MM.1S (cell line): ENCODE data around the gene MIS12.

Source experiments
- DNase-seq: peaks from one replicate; pipeline ENCODE4 v3.0.0-alpha.2; 2015
- H2AFZ ChIP-seq: fragments of 300-600 bp; sonication (generic); 2 replicates; pipeline ENCODE4 v1.6.0; 2016; ENCODE audit warnings: antibody characterized with exemption, low read length
- H3F3A ChIP-seq: fragments of 300-600 bp; sonication (generic); 2 replicates; pipeline ENCODE4 v1.6.1; 2016; ENCODE audit warnings: mild to moderate bottlenecking, antibody characterized with exemption, low read length, moderate library complexity, mixed read lengths; ENCODE audit not compliant: insufficient read depth
- H3K27ac ChIP-seq: fragments of 300-600 bp; sonication (generic); 2 replicates; pipeline ENCODE4 v1.5.1; 2016; ENCODE audit warnings: mild to moderate bottlenecking, low read length
- H3K27me3 ChIP-seq: fragments of 300-600 bp; sonication (generic); replicated peaks from 2 replicates; pipeline ENCODE4 v1.6.0; 2016; ENCODE audit warnings: low read length; ENCODE audit not compliant: insufficient read depth
- H3K36me3 ChIP-seq: fragments of 300-600 bp; sonication (generic); replicated peaks from 2 replicates; pipeline ENCODE4 v1.6.1; 2016; ENCODE audit warnings: mild to moderate bottlenecking, low read length, mixed read lengths; ENCODE audit not compliant: insufficient read depth
- H3K4me1 ChIP-seq: fragments of 300-600 bp; sonication (generic); 2 replicates; pipeline ENCODE4 v1.6.1; 2016; ENCODE audit warnings: low read length, mixed read lengths
- H3K4me2 ChIP-seq: fragments of 300-600 bp; sonication (generic); 2 replicates; pipeline ENCODE4 v1.6.0; 2016; ENCODE audit warnings: low read depth, low read length
- H3K4me3 ChIP-seq: fragments of 300-600 bp; sonication (generic); 2 replicates; pipeline ENCODE4 v1.5.1; 2016; ENCODE audit warnings: low read length, mixed read lengths
- H3K79me2 ChIP-seq: fragments of 300-600 bp; sonication (generic); 2 replicates; pipeline ENCODE4 v1.6.1; 2016; ENCODE audit warnings: mixed run types, low read length, mixed read lengths
- H3K9ac ChIP-seq: fragments of 300-600 bp; sonication (generic); 2 replicates; pipeline ENCODE4 v1.6.1; 2016; ENCODE audit warnings: low read length, mixed read lengths
- H3K9me2 ChIP-seq: fragments of 300-600 bp; sonication (generic); replicated peaks from 2 replicates; pipeline ENCODE4 v1.6.1; 2016; ENCODE audit warnings: mild to moderate bottlenecking, low read length, mixed read lengths; ENCODE audit not compliant: insufficient read depth
- H3K9me3 ChIP-seq: fragments of 300-600 bp; sonication (generic); replicated peaks from 2 replicates; pipeline ENCODE4 v1.6.1; 2016; ENCODE audit warnings: mild to moderate bottlenecking, low read length, mixed read lengths; ENCODE audit not compliant: insufficient read depth
- H4K20me1 ChIP-seq: fragments of 300-600 bp; sonication (generic); 2 replicates; pipeline ENCODE4 v1.6.1; 2016; ENCODE audit warnings: mild to moderate bottlenecking, low read length, moderate library complexity, mixed read lengths; ENCODE audit not compliant: insufficient read depth
- CTCF ChIP-seq: fragments of 300-600 bp; sonication (generic); IDR thresholded peaks from 2 replicates; pipeline ENCODE4 v1.5.1; 2016; ENCODE audit warnings: antibody characterized with exemption, low read length, mixed read lengths
- EZH2 ChIP-seq: fragments of 300-600 bp; sonication (generic); optimal IDR thresholded peaks from 2 replicates; pipeline ENCODE3; 2017; ENCODE audit warnings: low read depth, mild to moderate bottlenecking, antibody characterized with exemption, low read length, mixed read lengths
- EZH2phosphoT487 ChIP-seq: fragments of 300-600 bp; sonication (generic); IDR thresholded peaks from 2 replicates; pipeline ENCODE4 v1.6.1; 2018; ENCODE audit warnings: antibody characterized with exemption, low read length

Gene MIS12

GRCh38 chr17:5530265-5531084, 44.1 kb downstream of the MIS12 start:
- no peak overlapping the region for H2AFZ ChIP-seq
- no peaks in the 10 kb centered on the region for H3K79me2 ChIP-seq
- no peak overlapping the region for H3K4me3 ChIP-seq
- no peaks in the 10 kb centered on the region for H4K20me1 ChIP-seq
- no peaks in the 10 kb centered on the region for H3K9me3 ChIP-seq
- no peak overlapping the region for H3K9ac ChIP-seq
- no peaks in the 10 kb centered on the region for H3K9me2 ChIP-seq
- TF ChIP-seq EZH2 (no peak), CTCF (no peak), EZH2phosphoT487 (no peak)
- H3K4me2 ChIP-seq: no peak overlapping the region
- peaks cover 2% of the 10 kb centered on the region; the same call in 1 of the 2 replicates for H3K4me1 ChIP-seq
- no peak for DNase-seq
- no peaks in the 10 kb centered on the region for H3K27me3 ChIP-seq
- no peaks in the 10 kb centered on the region for H3K36me3 ChIP-seq
- no peaks in the 10 kb centered on the region for H3F3A ChIP-seq
- H3K27ac ChIP-seq: no peak overlapping the region

- Histone ChIP-seq H3K4me1 (peaks cover 2% of the 10 kb centered on the region; the same call in 1 of the 2 replicates), H3K27me3 (no peaks in the 10 kb centered on the region), H3K9ac (no peak overlapping the region), H3F3A (no peaks in the 10 kb centered on the region), H3K79me2 (no peaks in the 10 kb centered on the region), H2AFZ (no peak overlapping the region), H4K20me1 (no peaks in the 10 kb centered on the region), H3K27ac (no peak overlapping the region), H3K4me2 (no peak overlapping the region), H3K9me3 (no peaks in the 10 kb centered on the region), H3K36me3 (no peaks in the 10 kb centered on the region), H3K9me2 (no peaks in the 10 kb centered on the region), H3K4me3 (no peak overlapping the region)
- no peak for DNase-seq
- no peak for TF ChIP-seq CTCF
- TF ChIP-seq EZH2: no peak
- TF ChIP-seq EZH2phosphoT487: no peak
Measured at GRCh38 chr17:5531085-5531418, 44.7 kb downstream of the MIS12 start.

GRCh38 chr17:5532581-5532980, 46.2 kb downstream of the MIS12 start:
- no peak for DNase-seq
- Histone ChIP-seq H3K4me3 (no peak overlapping the region), H3K36me3 (no peaks in the 10 kb centered on the region), H2AFZ (no peak overlapping the region), H3K4me1 (no peaks in the 10 kb centered on the region), H3K9ac (no peak overlapping the region), H3K4me2 (no peak overlapping the region), H3K27me3 (no peaks in the 10 kb centered on the region), H3K9me2 (no peaks in the 10 kb centered on the region), H3K9me3 (no peaks in the 10 kb centered on the region), H4K20me1 (no peaks in the 10 kb centered on the region), H3K79me2 (no peaks in the 10 kb centered on the region), H3F3A (no peaks in the 10 kb centered on the region), H3K27ac (no peak overlapping the region)
- TF ChIP-seq CTCF (no peak), EZH2 (no peak), EZH2phosphoT487 (no peak)
